ENCODE results near the gene PCDHA5.

- TF ChIP-seq OSR1 (CRISPR knock-in tag; IDR thresholded peaks at IDR 0.05): no peak
- no peak for TF ChIP-seq SNAI2 (CRISPR knock-in tag; IDR thresholded peaks at IDR 0.05)
- no peak for TF ChIP-seq ZFP3 (CRISPR knock-in tag; IDR thresholded peaks at IDR 0.05)
- TF ChIP-seq CREB5 (CRISPR knock-in tag; IDR thresholded peaks at IDR 0.05; ENCODE audit: low read depth): no peak
- TF ChIP-seq RARB (CRISPR knock-in tag; IDR thresholded peaks at IDR 0.05): no peak
- TF ChIP-seq TSHZ2 (CRISPR knock-in tag; IDR thresholded peaks at IDR 0.05): no peak
- no peak for TF ChIP-seq ZC3H10 (CRISPR knock-in tag; IDR thresholded peaks at IDR 0.05)
- no peak for TF ChIP-seq ESRRG (CRISPR knock-in tag; IDR thresholded peaks at IDR 0.05)
These were observed 24.7 kb upstream of the PCDHA5 start for GRCh38 chr5:140796718-140797095.
